H1 (cell line): ENCODE results near the gene SELENOF. TPM values are rescaled to one million over a fixed set of nuclear protein-coding genes. Genes with fewer than 3 reads are reported as not detected.

Experiments
- CTCF ChIA-PET: fragments of 300-600 bp; sonication (Branson Sonifier 250); formaldehyde crosslinking; loops from one replicate; lab custom pipeline; 2021; ENCODE audit not compliant: partially characterized antibody; lab: Charles Lee
- POLR2A ChIA-PET: fragments of 300-600 bp; sonication (Branson Sonifier 250); formaldehyde crosslinking; loops from one replicate; lab custom pipeline; 2021; ENCODE audit warnings: inconsistent platforms; ENCODE audit not compliant: partially characterized antibody; lab: Charles Lee
- DNase-seq, 2 experiments: peaks; one replicate each; pipeline versions ENCODE4 v3.0.0 to v3.0.0-alpha.2; 2010 to 2022; ENCODE audit warnings: low spot score in 2 of 2, low read depth in 1 of 2, mixed read lengths in 1 of 2
- FAIRE-seq: peaks from 2 replicates; lab custom pipeline; 2011; peaks lifted over from hg19 to GRCh38; lab: Jason Lieb, UNC
- H2AFZ ChIP-seq: 2 replicates; pipeline ENCODE4 v1.8.1; 2012; ENCODE audit warnings: low read length, inconsistent platforms
- H2AK5ac ChIP-seq: 2 replicates; pipeline ENCODE4 v1.6.1; 2013; ENCODE audit warnings: low read depth, low read length
- H2BK120ac ChIP-seq: replicated peaks from 2 replicates; pipeline ENCODE3; 2013; ENCODE audit warnings: low read depth, low read length, inconsistent platforms
- H2BK12ac ChIP-seq: 2 replicates; pipeline ENCODE4 v1.6.1; 2013; ENCODE audit warnings: low read depth, low read length
- H2BK15ac ChIP-seq: 2 replicates; pipeline ENCODE4 v1.6.1; 2013; ENCODE audit warnings: low read length
- H2BK20ac ChIP-seq: 2 replicates; pipeline ENCODE4 v1.6.1; 2013; ENCODE audit warnings: low read length
- H2BK5ac ChIP-seq: 2 replicates; pipeline ENCODE4 v1.6.1; 2013; ENCODE audit warnings: low read depth, low read length
- H3K14ac ChIP-seq: 2 replicates; pipeline ENCODE4 v1.6.1; 2013; ENCODE audit warnings: inconsistent platforms; ENCODE audit not compliant: insufficient read length
- H3K18ac ChIP-seq: 2 replicates; pipeline ENCODE4 v1.6.1; 2013; ENCODE audit warnings: low read length; ENCODE audit errors: extremely low read depth
- H3K23ac ChIP-seq: 2 replicates; pipeline ENCODE4 v1.6.1; 2013; ENCODE audit warnings: inconsistent platforms; ENCODE audit not compliant: insufficient read length
- H3K23me2 ChIP-seq: 2 replicates; pipeline ENCODE4 v1.6.1; 2013; ENCODE audit warnings: low read depth, low read length
- H3K27ac ChIP-seq: 2 replicates; pipeline ENCODE4 v1.6.1; 2011; ENCODE audit warnings: low read depth, low read length, inconsistent platforms
- H3K27me3 ChIP-seq, 4 experiments: replicated peaks in 1 of 4; 1 replicate in 1 of 4; 2 replicates in 3 of 4; pipeline versions ENCODE4 v1.6.1 to v1.8.1; 2011 to 2013; ENCODE audit warnings: low read length in 3 of 4, mild to moderate bottlenecking in 3 of 4, inconsistent platforms in 2 of 4, mixed read lengths in 2 of 4, moderate library complexity in 1 of 4; ENCODE audit not compliant: control insufficient read depth in 3 of 4, insufficient read depth in 3 of 4; ENCODE audit errors: extremely low read depth in 1 of 4
- H3K36me3 ChIP-seq, 4 experiments: 2 replicates each; pipeline versions ENCODE4 v1.6.1 to v1.8.1; 2011 to 2013; ENCODE audit warnings: mild to moderate bottlenecking in 4 of 4, low read length in 3 of 4, moderate library complexity in 2 of 4, control low read depth in 1 of 4, inconsistent platforms in 1 of 4; ENCODE audit not compliant: insufficient read depth in 4 of 4, control insufficient read depth in 2 of 4
- H3K4ac ChIP-seq: replicated peaks from 2 replicates; pipeline ENCODE3; 2013; ENCODE audit warnings: low read length, low read depth, mixed read lengths, inconsistent platforms; ENCODE audit not compliant: insufficient read length
- H3K4me1 ChIP-seq, 4 experiments: replicated peaks in 1 of 4; 1 replicate in 1 of 4; 2 replicates in 3 of 4; pipeline versions ENCODE4 v1.6.1 to v1.8.1; 2011 to 2013; ENCODE audit warnings: low read length in 3 of 4, inconsistent platforms in 2 of 4, mixed read lengths in 1 of 4; ENCODE audit not compliant: insufficient read depth in 4 of 4, control insufficient read depth in 3 of 4
- H3K4me2 ChIP-seq, 2 experiments: 2 replicates each; pipeline versions ENCODE4 v1.6.1 to v1.8.1; 2011 to 2013; ENCODE audit warnings: low read depth in 2 of 2, low read length in 2 of 2, control low read depth in 1 of 2, inconsistent platforms in 1 of 2, mild to moderate bottlenecking in 1 of 2; ENCODE audit not compliant: insufficient read depth in 1 of 2
- H3K4me3 ChIP-seq, 4 experiments: fragments of 200-600, 300-600 bp in 1 of 4; sonication (generic), shearing (Covaris generic), sonication (Bioruptor Twin) in 1 of 4; 2 replicates each; pipeline versions ENCODE4 v1.5.1 to v1.8.1; 2011 to 2016; ENCODE audit warnings: low read length in 4 of 4, low read depth in 3 of 4, control low read depth in 2 of 4, inconsistent platforms in 2 of 4, mild to moderate bottlenecking in 2 of 4, mixed read lengths in 1 of 4, moderate library complexity in 1 of 4; ENCODE audit not compliant: insufficient read depth in 2 of 4; ENCODE audit errors: extremely low read depth in 1 of 4
- H3K56ac ChIP-seq: replicated peaks from 2 replicates; pipeline ENCODE3; 2013; ENCODE audit warnings: low read depth, mild to moderate bottlenecking, mixed read lengths, low read length, inconsistent platforms; ENCODE audit not compliant: insufficient read length
- H3K79me1 ChIP-seq: 2 replicates; pipeline ENCODE4 v1.6.1; 2013; ENCODE audit warnings: low read depth, low read length, control low read depth
- H3K79me2 ChIP-seq, 2 experiments: 2 replicates each; pipeline versions ENCODE4 v1.6.1 to v1.8.1; 2012 to 2013; ENCODE audit warnings: low read length in 2 of 2, mild to moderate bottlenecking in 2 of 2, inconsistent platforms in 1 of 2; ENCODE audit not compliant: insufficient read depth in 2 of 2, control insufficient read depth in 1 of 2
- H3K9ac ChIP-seq, 4 experiments: replicated peaks in 1 of 4; 1 replicate in 1 of 4; 2 replicates in 3 of 4; pipeline versions ENCODE4 v1.6.1 to v1.8.1; 2011 to 2013; ENCODE audit warnings: low read depth in 3 of 4, low read length in 3 of 4, control low read depth in 2 of 4, mild to moderate bottlenecking in 2 of 4, moderate library complexity in 2 of 4, inconsistent platforms in 1 of 4; ENCODE audit errors: extremely low read depth in 1 of 4
- H3K9me3 ChIP-seq, 2 experiments: 2 replicates each; pipeline versions ENCODE4 v1.6.1 to v1.8.1; 2012 to 2013; ENCODE audit warnings: mild to moderate bottlenecking in 2 of 2, moderate library complexity in 2 of 2, control low read depth in 1 of 2, inconsistent platforms in 1 of 2, low read depth in 1 of 2, low read length in 1 of 2, mixed read lengths in 1 of 2; ENCODE audit not compliant: insufficient read depth in 2 of 2
- H4K20me1 ChIP-seq, 2 experiments: replicated peaks in 1 of 2; 2 replicates each; pipeline versions ENCODE3 to v1.8.1; 2011 to 2013; ENCODE audit warnings: inconsistent platforms in 2 of 2, low read length in 2 of 2, mild to moderate bottlenecking in 1 of 2; ENCODE audit not compliant: insufficient read depth in 2 of 2, control insufficient read depth in 1 of 2
- H4K5ac ChIP-seq: 2 replicates; pipeline ENCODE4 v1.6.1; 2013; ENCODE audit warnings: low read length, low read depth, mixed read lengths, inconsistent platforms; ENCODE audit not compliant: insufficient read length
- H4K8ac ChIP-seq: 2 replicates; pipeline ENCODE4 v1.8.0; 2013; ENCODE audit warnings: mild to moderate bottlenecking, moderate library complexity, low read length, inconsistent platforms; ENCODE audit not compliant: insufficient read depth; ENCODE audit errors: extremely low read depth
- H4K91ac ChIP-seq: replicated peaks from 2 replicates; pipeline ENCODE3; 2013; ENCODE audit warnings: low read length, mixed read lengths, inconsistent platforms; ENCODE audit not compliant: insufficient read length
- ASH2L ChIP-seq: fragments of 200-600, 300-600 bp; sonication (generic); IDR thresholded peaks from one replicate; pipeline ENCODE4 v1.7.1; 2017; ENCODE audit warnings: low read length
- BCL11A ChIP-seq, 2 experiments: IDR thresholded peaks; one replicate each; pipeline ENCODE4 v1.6.1; 2011; ENCODE audit warnings: low read depth in 2 of 2, low read length in 2 of 2, mild to moderate bottlenecking in 2 of 2
- HDAC6 ChIP-seq: IDR thresholded peaks from one replicate; pipeline ENCODE4 v1.7.1; 2012; ENCODE audit warnings: low read depth, mild to moderate bottlenecking, inconsistent platforms, low read length, moderate library complexity
- JUN ChIP-seq: IDR thresholded peaks from 2 replicates; pipeline ENCODE4 v1.6.1; 2011; ENCODE audit warnings: low read depth, mild to moderate bottlenecking, improper control_type of control experiment, low read length
- JUND ChIP-seq: IDR thresholded peaks from 2 replicates; pipeline ENCODE4 v1.6.1; 2011; ENCODE audit warnings: mild to moderate bottlenecking, improper control_type of control experiment, low read length
- KDM4A ChIP-seq: IDR thresholded peaks from one replicate; pipeline ENCODE4 v1.7.1; 2012; ENCODE audit warnings: low read depth, mild to moderate bottlenecking, moderate library complexity, low read length, inconsistent platforms; ENCODE audit not compliant: severe bottlenecking
- PHF8 ChIP-seq: fragments of 200-600 bp; sonication (generic); conservative IDR thresholded peaks from 2 replicates; pipeline ENCODE4 v1.7.1; 2012; ENCODE audit warnings: low read depth, mild to moderate bottlenecking, inconsistent platforms, low read length, moderate library complexity
- POLR2AphosphoS5 ChIP-seq: IDR thresholded peaks from 2 replicates; pipeline ENCODE4 v1.6.1; 2011; ENCODE audit warnings: low read depth, low read length
- TAF7 ChIP-seq: optimal IDR thresholded peaks from 2 replicates; pipeline ENCODE3; 2011; ENCODE audit warnings: low read depth, mild to moderate bottlenecking, inconsistent platforms, low read length, moderate library complexity, borderline replicate concordance
- WGBS, 2 experiments: shearing (Covaris generic) in 1 of 2; methylation state at CpG; one replicate each; pipeline versions ENCODE4 v1.1.6 to v1.1.7; 2013 to 2015; ENCODE audit warnings: low lambda C conversion rate in 2 of 2, mixed read lengths in 2 of 2, inconsistent platforms in 1 of 2, low coverage in 1 of 2, missing lambda C conversion rate in 1 of 2; ENCODE audit not compliant: insufficient replicate concordance in 2 of 2, insufficient coverage in 1 of 2, insufficient read length in 1 of 2; ENCODE audit errors: extremely low coverage in 1 of 2, missing lambda C conversion rate in 1 of 2; 5-methylcytosine and 5-hydroxymethylcytosine counted together
- polyA plus RNA-seq, 7 experiments: library from polyadenylated mRNA; depleted of rRNA in 3 of 7; stranded (reverse) in 5 of 7; unstranded in 2 of 7; fragments of >200 nt in 5 of 7; fragments of 200-250 nt in 2 of 7; gene quantifications; 1 replicate in 5 of 7; 2 replicates in 1 of 7; 4 replicates in 1 of 7; pipeline versions ENCODE4 v1.2.1 to v1.2.3, GENCODE V29; 2011 to 2013; ENCODE audit warnings: missing spikeins in 2 of 7, mixed read lengths in 2 of 7
- total RNA-seq: library from RNA; stranded (reverse); fragmentation: NEBNext Ultra II Directional; extraction: Animal tissue kit (Norgen Biotek cat#: 25700); gene quantifications from 2 replicates; pipeline ENCODE4 v1.2.1, GENCODE V29; 2021

Gene SELENOF
- total and polyA plus RNA-seq, 2 of the 8 experiments (the other 6 are each of a cell fraction or from before 2014, with no cell fraction given) = 70.7 to 163 TPM

- 88% methylated on average over 1 of the region's 1 CpG; no CpG with 5 or more reads in 1 of the 2 experiments for WGBS, 2 experiments
- no peak overlapping the region for H3K18ac ChIP-seq
- no peak overlapping the region for H3K9ac ChIP-seq
- TF ChIP-seq POLR2AphosphoS5 (no peak), TAF7 (no peak), JUN (no peak), ASH2L (no peak), KDM4A (no peak), HDAC6 (no peak), PHF8 (no peak), BCL11A (IDR thresholded peaks at IDR 0.05; ENCODE audit: low read depth in 2 of 2, low read length in 2 of 2) (no peak), JUND (no peak)
- no peak overlapping the region for H2BK20ac ChIP-seq
- no peaks in the 10 kb centered on the region for H3K79me1 ChIP-seq
- H3K23ac ChIP-seq = no peak overlapping the region
- no peak overlapping the region for H2BK15ac ChIP-seq
- H3K4ac ChIP-seq = no peak overlapping the region
- H3K23me2 ChIP-seq = no peaks in the 10 kb centered on the region
- no peak overlapping the region for H4K91ac ChIP-seq
- POLR2A ChIA-PET = interaction anchor here (1.4 to 1.6 kb wide), 2 partner anchors 12 to 18 kb away, joined by 3 to 8 read pairs; no protein-coding TSS in a partner anchor
- no peak overlapping the region for H3K4me3 ChIP-seq
- FAIRE-seq (no peak), DNase-seq (no peak)
- H2BK12ac ChIP-seq = no peak overlapping the region
- no peaks in the 10 kb centered on the region for H3K4me1 ChIP-seq
- no peak overlapping the region for H4K8ac ChIP-seq
- no peaks in the 10 kb centered on the region for H4K20me1 ChIP-seq
- no peaks in the 10 kb centered on the region for H3K27me3 ChIP-seq
- H3K36me3 ChIP-seq = peaks cover 0 to 3% (median 0%) of the 10 kb centered on the region in 4 experiments; a peak in 2 of 8 replicates
- no peaks in the 10 kb centered on the region for H3K9me3 ChIP-seq
- no peak overlapping the region for H2BK5ac ChIP-seq
- no peak overlapping the region for H4K5ac ChIP-seq
- H3K79me2 ChIP-seq = no peaks in the 10 kb centered on the region; a peak in 1 of 4 replicates
- H3K56ac ChIP-seq = no peak overlapping the region
- H2BK120ac ChIP-seq = no peak overlapping the region
- no peak overlapping the region for H3K4me2 ChIP-seq
- CTCF ChIA-PET = interaction anchor here (0.7 to 1.1 kb wide), 3 partner anchors 11 to 222 kb away, joined by 3 read pairs; no protein-coding TSS in a partner anchor
- no peak overlapping the region for H3K27ac ChIP-seq
- H2AK5ac ChIP-seq = no peak overlapping the region
- H2AFZ ChIP-seq = no peak overlapping the region
- no peak overlapping the region for H3K14ac ChIP-seq
Observed at GRCh38 chr1:86861424-86861823, 52.5 kb downstream of the SELENOF start.
